K562 (cell line): ENCODE results near the gene NRGN. TPM values are rescaled to one million over a fixed set of nuclear protein-coding genes. Genes with fewer than 3 reads are reported as not detected.

ENCODE experiments used
- ARID3A ChIP-seq: IDR thresholded peaks from 2 replicates; pipeline ENCODE4 v1.6.1; 2012; ENCODE audit warnings: low read depth, low read length, improper control_type of control experiment, borderline replicate concordance
- E2F1 ChIP-seq: sonication (generic); formaldehyde crosslinking; IDR thresholded peaks from 2 replicates; pipeline ENCODE4 v1.8.1; 2023; ENCODE audit warnings: mild to moderate bottlenecking, missing genetic modification reagents, moderate library complexity
- IFI16 ChIP-seq: fragments of 250-450 bp; sonication (Bioruptor Pico); IDR thresholded peaks from 2 replicates; pipeline ENCODE4 v2.1.2; 2022; ENCODE audit warnings: mild to moderate bottlenecking, inconsistent platforms
- IRF1 ChIP-seq: sonication (generic); formaldehyde crosslinking; IDR thresholded peaks from 2 replicates; pipeline ENCODE4 v1.8.0; 2022; ENCODE audit warnings: missing genetic modification reagents, mild to moderate bottlenecking, borderline replicate concordance
- POLR2G ChIP-seq: fragments of 200-400 bp; formaldehyde crosslinking; IDR thresholded peaks from 2 replicates; pipeline ENCODE4 v1.6.1; 2017; ENCODE audit warnings: low read depth, mild to moderate bottlenecking, antibody characterized with exemption, low read length, moderate library complexity
- REST ChIP-seq, 2 experiments: fragments of 450-650 bp; formaldehyde crosslinking in 1 of 2; IDR thresholded peaks; 2 replicates each; pipeline versions ENCODE4 v1.4.0 to v1.6.1; 2014 to 2020; ENCODE audit warnings: mild to moderate bottlenecking in 2 of 2, borderline replicate concordance in 1 of 2, low read depth in 1 of 2
- RHOXF2B ChIP-seq: fragments of 250-450 bp; sonication (Bioruptor Pico); conservative IDR thresholded peaks from 2 replicates; pipeline ENCODE4 v1.5.1; 2021
- TSC22D4 ChIP-seq: fragments of 450-650 bp; IDR thresholded peaks from 2 replicates; pipeline ENCODE4 v1.6.1; 2016; ENCODE audit warnings: missing genetic modification characterization, missing biosample characterization, control low read depth
- VEZF1 ChIP-seq: fragments of 200-800 bp; sonication (Bioruptor generic); IDR thresholded peaks from 2 replicates; pipeline ENCODE4 v1.6.1; 2017; ENCODE audit warnings: missing genetic modification characterization, missing compliant biosample characterization
- ZBTB49 ChIP-seq: sonication (generic); formaldehyde crosslinking; IDR thresholded peaks from 2 replicates; pipeline ENCODE4 v1.8.0; 2022; ENCODE audit warnings: missing genetic modification reagents, mild to moderate bottlenecking, borderline replicate concordance
- polyA plus RNA-seq, 8 experiments: library from polyadenylated mRNA; depleted of rRNA in 4 of 8; stranded (reverse) in 5 of 8; unstranded in 3 of 8; fragments of >200 nt; fragmentation: Nextera tagmentation in 2 of 8; fragmentation: Illumina TruSeq in 1 of 8; extraction: Ambion mirVana in 2 of 8; extraction: Trizol in 1 of 8; gene quantifications; 2 replicates each; pipeline versions ENCODE4 v1.2.1 to v1.2.3, GENCODE V29; 2011 to 2014; ENCODE audit warnings: inconsistent platforms in 1 of 8, missing spikeins in 1 of 8
- total RNA-seq, 7 experiments: library from RNA; depleted of rRNA in 6 of 7; stranded (reverse); fragments of >200 nt in 6 of 7; fragmentation: Illumina TruSeq in 2 of 7; extraction: Trizol in 2 of 7; gene quantifications; 2 replicates each; pipeline versions ENCODE4 v1.2.1 to v1.2.3, GENCODE V29; 2011 to 2021; ENCODE audit warnings: low replicate concordance in 1 of 7

NRGN gene
- total and polyA plus RNA-seq, 9 of the 15 experiments (the other 6 are each of a cell fraction or from before 2014, with no cell fraction given) = 0.29 to 7.8 (median 3.5) TPM; not detected in 2

GRCh38 chr11:124762105-124762623 is 22.4 kb downstream of the NRGN start, which contains the start of gene ESAM (continued):
- TF ChIP-seq REST (IDR thresholded peaks at IDR 0.05; ENCODE audit: borderline replicate concordance) (no peak), REST (CRISPR knock-in tag; IDR thresholded peaks at IDR 0.05; ENCODE audit: low read depth) (no peak), IRF1 (no peak), IFI16 (CRISPR knock-in tag) (no peak), TSC22D4 (tag) (no peak), RHOXF2B (CRISPR knock-in tag) (no peak), ARID3A (no peak), VEZF1 (CRISPR knock-in tag) (peak; percentile 59), ZBTB49 (CRISPR knock-in tag) (no peak), E2F1 (CRISPR knock-in tag) (0 out of 2 replicates have a peak, but pooled peaks have one; percentile 19), POLR2G (peak; percentile 64)
